ENCODE data around the gene SELENOI. TPM values are rescaled to one million over a fixed set of nuclear protein-coding genes. Genes with fewer than 3 reads are reported as not detected.

Gene SELENOI
- total RNA-seq, 2 donors from 2014 or later: 10.4 to 31.3 TPM

- no peaks in the 10 kb centered on the region for H3K36me3 ChIP-seq (replicated peaks in 1 of 2; ENCODE audit: insufficient read depth in 1 of 2, low read depth in 2 of 2)
- H3K9me3 ChIP-seq: no peaks in the 10 kb centered on the region
- no peaks in the 10 kb centered on the region for H3K27me3 ChIP-seq
- peaks cover 8% of the 10 kb centered on the region for H3K4me1 ChIP-seq
- H3K27ac ChIP-seq: no peak overlapping the region
- no peak overlapping the region for H3K4me3 ChIP-seq
- ATAC-seq (no peak), DNase-seq (no peak)
- TF ChIP-seq CTCF (IDR thresholded peaks at IDR 0.05) (no peak), POLR2A (IDR thresholded peaks at IDR 0.05) (no peak)
- WGBS, 2 donors: 66 to 70% methylated on average over 9 of the region's 9 CpGs
- intact Hi-C loops (cut with DNase I): no loop called here
Measured at GRCh38 chr2:26422947-26423629, 77.1 kb downstream of the SELENOI start.

GRCh38 chr2:26423750-26424149 is 77.8 kb downstream of the SELENOI start:
- 41 to 59% methylated on average over 9 of the region's 9 CpGs for WGBS, 2 donors

GRCh38 chr2:26424221-26424620 is 78.3 kb downstream of the SELENOI start:
- intact Hi-C loops (cut with DNase I): no loop called here
- Histone ChIP-seq H3K9me3 (no peaks in the 10 kb centered on the region), H3K27me3 (no peaks in the 10 kb centered on the region), H3K4me1 (peaks cover 8% of the 10 kb centered on the region), H3K36me3 (replicated peaks in 1 of 2; ENCODE audit: insufficient read depth in 1 of 2, low read depth in 2 of 2) (no peaks in the 10 kb centered on the region), H3K4me3 (no peak overlapping the region), H3K27ac (peak overlapping the region in 1 of 4 donors; percentile 16)
- no peak for TF ChIP-seq CTCF (IDR thresholded peaks at IDR 0.05)
- TF ChIP-seq POLR2A (IDR thresholded peaks at IDR 0.05): no peak
- 23 to 26% methylated on average over 3 of the region's 3 CpGs for WGBS, 2 donors
- ATAC-seq: peak; percentile 62
- DNase-seq: peak; percentile 16 to 52 (median 28)

More at GRCh38 chr2:26423750-26424149, 77.8 kb downstream of the SELENOI start:
- no peaks in the 10 kb centered on the region for H3K36me3 ChIP-seq (replicated peaks in 1 of 2; ENCODE audit: insufficient read depth in 1 of 2, low read depth in 2 of 2)
- peak in 2 of 4 donors; percentile 9 to 17 for DNase-seq
- TF ChIP-seq POLR2A (IDR thresholded peaks at IDR 0.05) (no peak), CTCF (IDR thresholded peaks at IDR 0.05) (no peak)
- peak; percentile 48 for ATAC-seq
- peaks cover 8% of the 10 kb centered on the region for H3K4me1 ChIP-seq
- H3K9me3 ChIP-seq: no peaks in the 10 kb centered on the region
- intact Hi-C loops (cut with DNase I): no loop called here
- H3K27ac ChIP-seq: peak overlapping the region in 1 of 4 donors; percentile 16
- no peaks in the 10 kb centered on the region for H3K27me3 ChIP-seq
- no peak overlapping the region for H3K4me3 ChIP-seq

GRCh38 chr2:26428846-26429245 is 82.9 kb downstream of the SELENOI start:
- H3K4me1 ChIP-seq: peaks cover 6% of the 10 kb centered on the region
- DNase-seq: no peak

More at GRCh38 chr2:26428846-26429245, 82.9 kb downstream of the SELENOI start:
- 89 to 91% methylated on average over 2 of the region's 2 CpGs for WGBS, 2 donors
- Histone ChIP-seq H3K4me3 (no peak overlapping the region), H3K27me3 (no peaks in the 10 kb centered on the region), H3K9me3 (no peaks in the 10 kb centered on the region), H3K36me3 (replicated peaks in 1 of 2; ENCODE audit: insufficient read depth in 1 of 2, low read depth in 2 of 2) (no peaks in the 10 kb centered on the region), H3K27ac (no peak overlapping the region)
- ATAC-seq: no peak
- TF ChIP-seq POLR2A (IDR thresholded peaks at IDR 0.05) (no peak), CTCF (IDR thresholded peaks at IDR 0.05) (no peak)
- intact Hi-C loops (cut with DNase I): no loop called here

Measured in body of pancreas (tissue), 4 donors.